ENCODE measurements around the gene ARHGAP40. TPM values are rescaled to one million over a fixed set of nuclear protein-coding genes. Genes with fewer than 3 reads are reported as not detected.

Gene ARHGAP40
- total RNA-seq, 3 donors from 2014 or later, result 33.8 to 35.9 TPM; not detected in 1

DNA sequence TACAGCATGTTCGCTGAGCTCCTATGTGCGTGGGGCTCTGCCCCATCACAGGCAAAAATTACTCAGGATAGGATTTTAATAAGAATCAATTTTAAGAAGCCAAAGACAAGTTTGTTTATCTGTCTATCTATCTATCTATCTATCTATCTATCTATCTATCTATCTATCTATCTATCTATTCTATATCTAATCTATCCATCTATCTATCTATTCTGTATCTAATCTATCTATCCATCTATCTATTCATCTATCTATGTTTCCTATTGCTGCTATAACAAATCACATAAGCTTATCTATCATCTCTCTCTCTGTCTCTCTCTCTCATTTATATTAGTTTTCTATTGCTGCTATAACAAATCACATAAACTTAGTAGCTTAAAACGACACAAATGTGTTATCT, 1.7 kb downstream of the ARHGAP40 start:
- H3K4me3 ChIP-seq, result peak overlapping the region in 2 of 3 donors; percentile 40 to 63
- no peaks in the 10 kb centered on the region for H3K9me3 ChIP-seq
- peak overlapping the region in 1 of 2 donors; percentile 32 for H3K27ac ChIP-seq
- intact Hi-C loops (cut with DNase I; ENCODE audit: low total_unique reads), result loop anchor here (5.0 kb wide), 1 partner anchor 254 kb away; no protein-coding TSS in a partner anchor
- no peaks in the 10 kb centered on the region for H3K36me3 ChIP-seq
- DNase-seq (ENCODE audit: low spot score in 2 of 2), result no peak
- H3K4me1 ChIP-seq, result no peaks in the 10 kb centered on the region
- TF ChIP-seq POLR2A (IDR thresholded peaks at IDR 0.05) (no peak), POLR2AphosphoS5 (IDR thresholded peaks at IDR 0.05) (no peak)
- TF ChIP-seq, protein P1, sequence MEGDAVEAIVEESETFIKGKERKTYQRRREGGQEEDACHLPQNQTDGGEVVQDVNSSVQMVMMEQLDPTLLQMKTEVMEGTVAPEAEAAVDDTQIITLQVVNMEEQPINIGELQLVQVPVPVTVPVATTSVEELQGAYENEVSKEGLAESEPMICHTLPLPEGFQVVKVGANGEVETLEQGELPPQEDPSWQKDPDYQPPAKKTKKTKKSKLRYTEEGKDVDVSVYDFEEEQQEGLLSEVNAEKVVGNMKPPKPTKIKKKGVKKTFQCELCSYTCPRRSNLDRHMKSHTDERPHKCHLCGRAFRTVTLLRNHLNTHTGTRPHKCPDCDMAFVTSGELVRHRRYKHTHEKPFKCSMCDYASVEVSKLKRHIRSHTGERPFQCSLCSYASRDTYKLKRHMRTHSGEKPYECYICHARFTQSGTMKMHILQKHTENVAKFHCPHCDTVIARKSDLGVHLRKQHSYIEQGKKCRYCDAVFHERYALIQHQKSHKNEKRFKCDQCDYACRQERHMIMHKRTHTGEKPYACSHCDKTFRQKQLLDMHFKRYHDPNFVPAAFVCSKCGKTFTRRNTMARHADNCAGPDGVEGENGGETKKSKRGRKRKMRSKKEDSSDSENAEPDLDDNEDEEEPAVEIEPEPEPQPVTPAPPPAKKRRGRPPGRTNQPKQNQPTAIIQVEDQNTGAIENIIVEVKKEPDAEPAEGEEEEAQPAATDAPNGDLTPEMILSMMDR (IDR thresholded peaks at IDR 0.05), result no peak
- H3K27me3 ChIP-seq, result peaks cover 0 to 6% of the 10 kb centered on the region in 2 donors

- H3K4me3 ChIP-seq, result no peak overlapping the region
- TF ChIP-seq, protein P1 (IDR thresholded peaks at IDR 0.05), result no peak
- no peak for TF ChIP-seq POLR2AphosphoS5 (IDR thresholded peaks at IDR 0.05)
- TF ChIP-seq POLR2A (IDR thresholded peaks at IDR 0.05), result no peak
- peak in 1 of 2 donors; percentile 63 for DNase-seq (ENCODE audit: low spot score in 2 of 2)
- peaks cover 0 to 6% of the 10 kb centered on the region in 2 donors for H3K27me3 ChIP-seq
- peak overlapping the region; percentile 14 to 55 for H3K27ac ChIP-seq
- H3K9me3 ChIP-seq, result no peaks in the 10 kb centered on the region
- H3K4me1 ChIP-seq, result no peaks in the 10 kb centered on the region
- no peaks in the 10 kb centered on the region for H3K36me3 ChIP-seq
- intact Hi-C loops (cut with DNase I; ENCODE audit: low total_unique reads), result loop anchor here (5.0 kb wide), 1 partner anchor 252 kb away; no protein-coding TSS in a partner anchor
These were observed 3.3 kb downstream of the ARHGAP40 start for GRCh38 chr20:38604873-38605303.

GRCh38 chr20:38607351-38607750, 5.7 kb downstream of the ARHGAP40 start:
- no peaks in the 10 kb centered on the region for H3K36me3 ChIP-seq
- intact Hi-C loops (cut with DNase I; ENCODE audit: low total_unique reads), result no loop called here
- H3K27me3 ChIP-seq, result no peaks in the 10 kb centered on the region
- H3K4me3 ChIP-seq, result no peak overlapping the region
- DNase-seq (ENCODE audit: low spot score in 2 of 2), result no peak
- no peaks in the 10 kb centered on the region for H3K4me1 ChIP-seq
- no peak for TF ChIP-seq POLR2AphosphoS5 (IDR thresholded peaks at IDR 0.05)
- no peak for TF ChIP-seq POLR2A (IDR thresholded peaks at IDR 0.05)
- TF ChIP-seq, protein P1 (IDR thresholded peaks at IDR 0.05), result no peak
- no peaks in the 10 kb centered on the region for H3K9me3 ChIP-seq
- H3K27ac ChIP-seq, result peak overlapping the region in 1 of 2 donors; percentile 55

GRCh38 chr20:38608188-38608587, 6.6 kb downstream of the ARHGAP40 start:
- intact Hi-C loops (cut with DNase I; ENCODE audit: low total_unique reads), result no loop called here
- H3K9me3 ChIP-seq, result no peaks in the 10 kb centered on the region
- TF ChIP-seq POLR2AphosphoS5 (IDR thresholded peaks at IDR 0.05) (no peak), POLR2A (IDR thresholded peaks at IDR 0.05) (no peak)
- TF ChIP-seq, protein P1 (IDR thresholded peaks at IDR 0.05), result no peak
- no peaks in the 10 kb centered on the region for H3K27me3 ChIP-seq
- no peaks in the 10 kb centered on the region for H3K4me1 ChIP-seq
- DNase-seq (ENCODE audit: low spot score in 2 of 2), result no peak
- H3K36me3 ChIP-seq, result no peaks in the 10 kb centered on the region
- peak overlapping the region in 1 of 2 donors; percentile 43 for H3K27ac ChIP-seq
- no peak overlapping the region for H3K4me3 ChIP-seq

DNA sequence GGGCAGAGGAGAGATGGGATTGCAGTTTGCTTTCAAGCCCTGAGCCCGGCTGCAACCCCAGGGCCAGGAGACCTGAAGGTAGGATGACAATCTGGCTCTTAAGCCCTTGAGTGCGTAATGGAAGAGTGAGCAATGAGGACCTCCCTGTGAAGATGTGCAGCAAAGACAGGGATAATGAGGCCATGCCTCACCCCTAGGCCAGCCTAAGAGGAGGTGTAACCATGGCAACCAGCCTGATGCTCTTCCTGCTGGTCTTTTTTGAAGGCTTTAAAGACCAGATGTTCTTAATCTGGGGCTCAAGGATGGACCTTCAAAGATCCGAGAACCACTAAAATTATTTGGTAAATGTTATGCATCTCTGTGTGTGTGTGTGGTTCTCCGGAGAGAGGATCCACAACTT, 8.2 kb downstream of the ARHGAP40 start:
- H3K27me3 ChIP-seq, result no peaks in the 10 kb centered on the region
- H3K9me3 ChIP-seq, result no peaks in the 10 kb centered on the region
- DNase-seq (ENCODE audit: low spot score in 2 of 2), result no peak
- no peaks in the 10 kb centered on the region for H3K36me3 ChIP-seq
- no peaks in the 10 kb centered on the region for H3K4me1 ChIP-seq
- TF ChIP-seq POLR2A (IDR thresholded peaks at IDR 0.05) (no peak), POLR2AphosphoS5 (IDR thresholded peaks at IDR 0.05) (no peak)
- TF ChIP-seq, protein P1 (IDR thresholded peaks at IDR 0.05), result no peak
- intact Hi-C loops (cut with DNase I; ENCODE audit: low total_unique reads), result no loop called here
- H3K4me3 ChIP-seq, result no peak overlapping the region
- H3K27ac ChIP-seq, result no peak overlapping the region
